Measurements from ENCODE around the gene CRHR1. TPM values are rescaled to one million over a fixed set of nuclear protein-coding genes. Genes with fewer than 3 reads are reported as not detected.

The CRHR1 gene
- total and polyA plus RNA-seq, 7 donors: 0.33 TPM; not detected in 6

- Histone ChIP-seq H3K27me3 (peaks cover 0 to 71% (median 32%) of the 10 kb centered on the region in 3 donors), H3K9me3 (no peaks in the 10 kb centered on the region), H3K4me1 (peaks cover 0 to 6% (median 6%) of the 10 kb centered on the region in 4 donors), H3K27ac (no peak overlapping the region), H3K36me3 (no peaks in the 10 kb centered on the region), H3K4me3 (no peak overlapping the region)
- TF ChIP-seq POLR2A (IDR thresholded peaks at IDR 0.05): no peak
- TF ChIP-seq POLR2AphosphoS5 (IDR thresholded peaks at IDR 0.05): no peak
- TF ChIP-seq EP300 (IDR thresholded peaks at IDR 0.05): no peak
- TF ChIP-seq CTCF (IDR thresholded peaks at IDR 0.05): no peak
- WGBS, 2 donors: 13 to 46% methylated on average over 9 of the region's 9 CpGs
- intact Hi-C loops (cut with DNase I): no loop called here
- no peak for DNase-seq
Measured at GRCh38 chr17:45791935-45792334, 7.8 kb downstream of the CRHR1 start.

GRCh38 chr17:45792437-45792836, 8.3 kb downstream of the CRHR1 start:
- Histone ChIP-seq H3K9me3 (no peaks in the 10 kb centered on the region), H3K4me1 (peaks cover 0 to 6% (median 6%) of the 10 kb centered on the region in 4 donors), H3K27ac (no peak overlapping the region), H3K27me3 (peaks cover 0 to 74% (median 32%) of the 10 kb centered on the region in 3 donors), H3K4me3 (no peak overlapping the region), H3K36me3 (no peaks in the 10 kb centered on the region)
- TF ChIP-seq CTCF (IDR thresholded peaks at IDR 0.05) (no peak), POLR2A (IDR thresholded peaks at IDR 0.05) (no peak), EP300 (IDR thresholded peaks at IDR 0.05) (no peak), POLR2AphosphoS5 (IDR thresholded peaks at IDR 0.05) (no peak)
- 60 to 69% methylated on average over 3 of the region's 3 CpGs for WGBS, 2 donors
- no peak for DNase-seq
- intact Hi-C loops (cut with DNase I): no loop called here

GRCh38 chr17:45792995-45793755, 9.1 kb downstream of the CRHR1 start:
- TF ChIP-seq CTCF (IDR thresholded peaks at IDR 0.05) (no peak), POLR2A (IDR thresholded peaks at IDR 0.05) (no peak), EP300 (IDR thresholded peaks at IDR 0.05) (no peak), POLR2AphosphoS5 (IDR thresholded peaks at IDR 0.05) (no peak)
- 80 to 84% methylated on average over 22 of the region's 22 CpGs for WGBS, 2 donors
- H3K27me3 ChIP-seq: peaks cover 0 to 79% (median 37%) of the 10 kb centered on the region in 3 donors
- H3K27ac ChIP-seq: no peak overlapping the region
- intact Hi-C loops (cut with DNase I): no loop called here
- no peak for DNase-seq
- H3K9me3 ChIP-seq: no peaks in the 10 kb centered on the region
- peaks cover 0 to 6% (median 6%) of the 10 kb centered on the region in 4 donors for H3K4me1 ChIP-seq
- H3K36me3 ChIP-seq: no peaks in the 10 kb centered on the region
- no peak overlapping the region for H3K4me3 ChIP-seq

- whole genome bisulfite sequencing, 2 donors: 82 to 89% methylated on average over 8 of the region's 8 CpGs
- Histone ChIP-seq H3K36me3 (no peaks in the 10 kb centered on the region), H3K27me3 (peaks cover 0 to 84% (median 37%) of the 10 kb centered on the region in 3 donors), H3K4me3 (no peak overlapping the region), H3K27ac (no peak overlapping the region), H3K4me1 (peaks cover 0 to 6% (median 6%) of the 10 kb centered on the region in 4 donors), H3K9me3 (no peaks in the 10 kb centered on the region)
- TF ChIP-seq CTCF (IDR thresholded peaks at IDR 0.05) (no peak), POLR2A (IDR thresholded peaks at IDR 0.05) (no peak), EP300 (IDR thresholded peaks at IDR 0.05) (no peak), POLR2AphosphoS5 (IDR thresholded peaks at IDR 0.05) (no peak)
- no peak for DNase-seq
- intact Hi-C loops (cut with DNase I): no loop called here
Measured at GRCh38 chr17:45793999-45794540, 9.9 kb downstream of the CRHR1 start.
